ENCODE data around the gene PPA2.

The PPA2 gene

GRCh38 chr4:105436414-105436813 is 37.4 kb downstream of the PPA2 start:
- no peak overlapping the region for H3K27ac Mint-ChIP-seq
- H3K4me3 Mint-ChIP-seq, result no peak overlapping the region
- no peaks in the 10 kb centered on the region for H3K27me3 Mint-ChIP-seq (ENCODE audit: low read depth)
- H3K36me3 Mint-ChIP-seq (ENCODE audit: low read depth), result peaks cover 84% of the 10 kb centered on the region
- peaks cover 23% of the 10 kb centered on the region for H3K9me3 Mint-ChIP-seq
- no peak for TF ChIP-seq CTCF (IDR thresholded peaks at IDR 0.05; ENCODE audit: unreplicated experiment in 3 of 3)
- no peaks in the 10 kb centered on the region for H3K4me1 Mint-ChIP-seq

- Mint-ChIP-seq H3K4me3 (no peak overlapping the region), H3K4me1 (no peaks in the 10 kb centered on the region), H3K9me3 (peaks cover 23% of the 10 kb centered on the region), H3K36me3 (ENCODE audit: low read depth) (peaks cover 84% of the 10 kb centered on the region), H3K27me3 (ENCODE audit: low read depth) (no peaks in the 10 kb centered on the region), H3K27ac (no peak overlapping the region)
- TF ChIP-seq CTCF (IDR thresholded peaks at IDR 0.05; ENCODE audit: unreplicated experiment in 3 of 3), result no peak
Measured at GRCh38 chr4:105434940-105435339, 38.9 kb downstream of the PPA2 start.

GRCh38 chr4:105433421-105433820 is 40.4 kb downstream of the PPA2 start:
- peaks cover 23% of the 10 kb centered on the region for H3K9me3 Mint-ChIP-seq
- TF ChIP-seq CTCF (IDR thresholded peaks at IDR 0.05; ENCODE audit: unreplicated experiment in 3 of 3), result no peak
- no peaks in the 10 kb centered on the region for H3K27me3 Mint-ChIP-seq (ENCODE audit: low read depth)
- no peaks in the 10 kb centered on the region for H3K4me1 Mint-ChIP-seq
- no peak overlapping the region for H3K4me3 Mint-ChIP-seq
- no peak overlapping the region for H3K27ac Mint-ChIP-seq
- peaks cover 85% of the 10 kb centered on the region for H3K36me3 Mint-ChIP-seq (ENCODE audit: low read depth)

- peaks cover 28% of the 10 kb centered on the region for H3K9me3 Mint-ChIP-seq
- H3K27ac Mint-ChIP-seq, result no peak overlapping the region
- H3K36me3 Mint-ChIP-seq (ENCODE audit: low read depth), result peaks cover 85% of the 10 kb centered on the region
- H3K4me3 Mint-ChIP-seq, result no peak overlapping the region
- no peak for TF ChIP-seq CTCF (IDR thresholded peaks at IDR 0.05; ENCODE audit: unreplicated experiment in 3 of 3)
- no peaks in the 10 kb centered on the region for H3K4me1 Mint-ChIP-seq
- H3K27me3 Mint-ChIP-seq (ENCODE audit: low read depth), result no peaks in the 10 kb centered on the region
Measured at GRCh38 chr4:105432438-105432837, 41.4 kb downstream of the PPA2 start.

- no peaks in the 10 kb centered on the region for H3K27me3 Mint-ChIP-seq (ENCODE audit: low read depth)
Measured at GRCh38 chr4:105430811-105431210, 43.1 kb downstream of the PPA2 start.

More at GRCh38 chr4:105430811-105431210, 43.1 kb downstream of the PPA2 start:
- Mint-ChIP-seq H3K4me3 (no peak overlapping the region), H3K9me3 (peaks cover 23% of the 10 kb centered on the region), H3K27ac (no peak overlapping the region), H3K36me3 (ENCODE audit: low read depth) (peaks cover 85% of the 10 kb centered on the region), H3K4me1 (no peaks in the 10 kb centered on the region)
- no peak for TF ChIP-seq CTCF (IDR thresholded peaks at IDR 0.05; ENCODE audit: unreplicated experiment in 3 of 3)
